Measurements from ENCODE around the gene GAPDH.

DNA sequence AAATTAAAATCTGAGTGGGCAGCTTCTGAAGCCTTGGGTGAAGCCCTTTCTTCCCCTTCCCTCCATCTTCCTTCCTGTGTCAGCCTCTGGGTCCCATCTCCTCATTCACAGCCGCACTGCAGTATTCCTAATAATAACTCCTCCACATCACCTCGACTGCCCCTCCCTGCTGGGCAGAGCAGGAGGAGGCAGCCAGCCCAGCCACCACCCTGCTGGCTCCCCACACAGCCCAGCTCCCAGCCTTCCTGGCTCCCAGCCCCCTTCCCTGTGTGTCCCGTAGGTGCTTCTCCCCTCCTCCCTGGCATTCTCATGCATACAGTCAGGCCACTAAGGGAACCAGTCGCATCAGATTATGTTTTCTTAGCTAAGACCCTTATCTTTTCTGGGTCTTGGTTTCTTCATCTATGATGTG is 17.8 kb downstream of the GAPDH start:
- TF ChIP-seq CTCF (IDR thresholded peaks at IDR 0.05) (no peak), POLR2A (IDR thresholded peaks at IDR 0.05) (no peak)

All from uterus (tissue), 2 donors.